HUDEP-2 (cell line): Measurements from ENCODE around the gene TOP3B.

Experiments used
- DNase-seq, 76 experiments: peaks; one replicate each; lab custom pipeline; 2025; ENCODE audit not compliant: unreplicated experiment in 76 of 76; lab: John Stamatoyannopoulos, UW

Gene TOP3B

GRCh38 chr22:21984793-21985192 lies 2.2 kb upstream of the TOP3B start:
- DNase-seq: peak in 7 of 76 experiments; percentile 5 to 41 (median 15)

- no peak for DNase-seq
Observed at GRCh38 chr22:21981874-21982273, 713 bp downstream of the TOP3B start.

GRCh38 chr22:21980547-21980946 lies 2.0 kb downstream of the TOP3B start:
- no peak for DNase-seq

- no peak for DNase-seq
Observed at GRCh38 chr22:21978564-21979386, 3.8 kb downstream of the TOP3B start.

GRCh38 chr22:21977814-21978213 lies 4.8 kb downstream of the TOP3B start:
- no peak for DNase-seq

- no peak for DNase-seq
Observed at GRCh38 chr22:21975854-21976345, 6.7 kb downstream of the TOP3B start.

GRCh38 chr22:21975273-21975672 lies 7.3 kb downstream of the TOP3B start:
- no peak for DNase-seq

- no peak for DNase-seq
Observed at GRCh38 chr22:21974058-21974649, 8.4 kb downstream of the TOP3B start.

GRCh38 chr22:21972806-21973205 lies 9.8 kb downstream of the TOP3B start:
- DNase-seq: no peak

- peak in 43 of 76 experiments; percentile 3 to 57 (median 21) for DNase-seq
Observed at GRCh38 chr22:21972293-21972779, 10.3 kb downstream of the TOP3B start.

GRCh38 chr22:21971858-21972275 lies 10.7 kb downstream of the TOP3B start:
- no peak for DNase-seq

GRCh38 chr22:21970800-21971617 lies 11.6 kb downstream of the TOP3B start:
- no peak for DNase-seq

GRCh38 chr22:21970037-21970799 lies 12.4 kb downstream of the TOP3B start:
- no peak for DNase-seq

GRCh38 chr22:21968452-21969129 lies 14.0 kb downstream of the TOP3B start:
- no peak for DNase-seq

- no peak for DNase-seq
Observed at GRCh38 chr22:21967693-21968271, 14.8 kb downstream of the TOP3B start.

GRCh38 chr22:21966643-21967516 lies 15.7 kb downstream of the TOP3B start:
- no peak for DNase-seq

GRCh38 chr22:21965762-21966288 lies 16.8 kb downstream of the TOP3B start:
- no peak for DNase-seq

- DNase-seq: no peak
Observed at GRCh38 chr22:21964918-21965484, 17.6 kb downstream of the TOP3B start.
